C4-2B (cell line): ENCODE results near the gene BCL11B.

Source experiments
- CTCF ChIP-seq: fragments of 450-650 bp; conservative IDR thresholded peaks from 2 replicates; pipeline ENCODE4 v1.5.1; 2017; ENCODE audit warnings: mild to moderate bottlenecking
- ZFX ChIP-seq: fragments of 450-650 bp; IDR thresholded peaks from 2 replicates; pipeline ENCODE4 v1.6.1; 2017

- TF ChIP-seq CTCF (no peak), ZFX (no peak)
Measured at GRCh38 chr14:99181241-99181640, 90.8 kb downstream of the BCL11B start.
